H1 (cell line): ENCODE data around the gene MACF1. TPM values are rescaled to one million over a fixed set of nuclear protein-coding genes. Genes with fewer than 3 reads are reported as not detected.

Experiments used
- BRCA1 ChIP-seq: IDR thresholded peaks from 2 replicates; pipeline ENCODE4 v1.6.1; 2012; ENCODE audit warnings: low read depth, low read length, improper control_type of control experiment
- CBX8 ChIP-seq: fragments of 300-800, 300-1000 bp; sonication (generic); IDR thresholded peaks from 2 replicates; pipeline ENCODE4 v1.7.1; 2016; ENCODE audit warnings: low read depth, low read length, borderline replicate concordance
- CEBPB ChIP-seq: IDR thresholded peaks from 2 replicates; pipeline ENCODE4 v1.6.1; 2012; ENCODE audit warnings: low read depth, low read length
- CHD2 ChIP-seq: IDR thresholded peaks from 2 replicates; pipeline ENCODE4 v1.6.1; 2012; ENCODE audit warnings: low read length, improper control_type of control experiment
- CTBP2 ChIP-seq: IDR thresholded peaks from 2 replicates; pipeline ENCODE4 v1.7.0; 2011; ENCODE audit warnings: borderline replicate concordance, mild to moderate bottlenecking, moderate library complexity, mixed read lengths, low read length; ENCODE audit not compliant: insufficient read depth, insufficient read length
- HDAC6 ChIP-seq: IDR thresholded peaks from one replicate; pipeline ENCODE4 v1.7.1; 2012; ENCODE audit warnings: low read depth, mild to moderate bottlenecking, inconsistent platforms, low read length, moderate library complexity
- PHF8 ChIP-seq: fragments of 200-600 bp; sonication (generic); conservative IDR thresholded peaks from 2 replicates; pipeline ENCODE4 v1.7.1; 2012; ENCODE audit warnings: low read depth, mild to moderate bottlenecking, inconsistent platforms, low read length, moderate library complexity
- POU5F1 ChIP-seq: IDR thresholded peaks from 2 replicates; pipeline ENCODE4 v1.6.1; 2011; ENCODE audit warnings: low read depth, mild to moderate bottlenecking, low read length, moderate library complexity
- TCF12 ChIP-seq: IDR thresholded peaks from 2 replicates; pipeline ENCODE4 v1.6.1; 2011; ENCODE audit warnings: low read depth, mild to moderate bottlenecking, low read length
- polyA plus RNA-seq, 7 experiments: library from polyadenylated mRNA; depleted of rRNA in 3 of 7; stranded (reverse) in 5 of 7; unstranded in 2 of 7; fragments of >200 nt in 5 of 7; fragments of 200-250 nt in 2 of 7; gene quantifications; 1 replicate in 5 of 7; 2 replicates in 1 of 7; 4 replicates in 1 of 7; pipeline versions ENCODE4 v1.2.1 to v1.2.3, GENCODE V29; 2011 to 2013; ENCODE audit warnings: missing spikeins in 2 of 7, mixed read lengths in 2 of 7
- total RNA-seq: library from RNA; stranded (reverse); fragmentation: NEBNext Ultra II Directional; extraction: Animal tissue kit (Norgen Biotek cat#: 25700); gene quantifications from 2 replicates; pipeline ENCODE4 v1.2.1, GENCODE V29; 2021
- TF ChIP-seq, protein P1 (sequence below): fragments of 300-600 bp; sonication (generic); IDR thresholded peaks from 2 replicates; pipeline ENCODE4 v1.7.1; 2012; ENCODE audit warnings: low read length, moderate library complexity, mild to moderate bottlenecking, inconsistent platforms; ENCODE audit not compliant: insufficient replicate concordance

Gene MACF1
- total and polyA plus RNA-seq, 2 of the 8 experiments (the other 6 are each of a cell fraction or from before 2014, with no cell fraction given) = 59.8 to 285 TPM

DNA sequence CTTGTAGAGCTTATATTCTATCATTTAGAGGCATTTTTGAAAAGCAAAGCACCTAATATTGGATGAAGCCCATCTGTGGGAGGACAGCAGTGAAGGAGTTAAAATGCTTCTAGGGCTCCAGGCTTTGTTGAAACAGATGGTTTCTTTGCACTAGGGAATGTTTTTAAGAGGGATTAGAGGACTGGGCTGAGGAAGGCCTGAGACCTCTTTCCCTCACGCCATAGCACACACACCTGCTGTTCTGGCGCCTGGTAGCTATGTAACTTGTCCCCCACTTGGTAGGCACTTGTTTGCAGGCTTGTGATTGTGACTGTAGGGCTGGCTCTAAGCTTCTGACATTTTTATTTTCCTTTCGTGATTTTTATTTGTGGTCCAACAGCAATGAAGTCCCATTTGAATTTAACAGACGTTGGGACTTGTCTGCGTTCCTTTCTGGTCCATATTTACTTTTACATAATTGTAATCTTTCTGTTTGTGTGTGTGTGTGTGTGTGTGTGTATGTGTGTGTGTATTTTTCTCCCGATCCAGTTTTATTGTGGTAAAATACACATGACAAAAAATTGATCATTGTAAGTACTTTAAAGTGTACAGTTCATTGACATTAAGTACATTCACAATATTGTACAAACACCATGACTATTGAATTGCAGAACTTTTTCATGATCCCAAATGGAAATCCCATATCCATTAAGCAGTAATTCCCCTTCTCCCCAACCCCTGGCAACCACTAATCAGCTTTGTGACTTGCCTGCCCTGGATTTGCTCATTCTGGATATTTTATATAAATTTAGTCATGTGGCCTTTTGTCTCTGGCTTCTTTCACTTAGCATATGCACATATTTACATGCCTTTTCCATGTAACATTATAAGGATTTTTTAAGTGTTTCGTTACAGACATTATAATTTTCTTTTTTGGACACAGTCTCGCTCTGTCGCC lies 33.5 kb upstream of the MACF1 start (continued):
- no peak for TF ChIP-seq PHF8
- peak; percentile 96 for TF ChIP-seq TCF12
- TF ChIP-seq CEBPB = no peak
- no peak for TF ChIP-seq CHD2
- no peak for TF ChIP-seq CTBP2
- TF ChIP-seq POU5F1 = no peak
- no peak for TF ChIP-seq BRCA1
- no peak for TF ChIP-seq HDAC6
- TF ChIP-seq, protein P1, sequence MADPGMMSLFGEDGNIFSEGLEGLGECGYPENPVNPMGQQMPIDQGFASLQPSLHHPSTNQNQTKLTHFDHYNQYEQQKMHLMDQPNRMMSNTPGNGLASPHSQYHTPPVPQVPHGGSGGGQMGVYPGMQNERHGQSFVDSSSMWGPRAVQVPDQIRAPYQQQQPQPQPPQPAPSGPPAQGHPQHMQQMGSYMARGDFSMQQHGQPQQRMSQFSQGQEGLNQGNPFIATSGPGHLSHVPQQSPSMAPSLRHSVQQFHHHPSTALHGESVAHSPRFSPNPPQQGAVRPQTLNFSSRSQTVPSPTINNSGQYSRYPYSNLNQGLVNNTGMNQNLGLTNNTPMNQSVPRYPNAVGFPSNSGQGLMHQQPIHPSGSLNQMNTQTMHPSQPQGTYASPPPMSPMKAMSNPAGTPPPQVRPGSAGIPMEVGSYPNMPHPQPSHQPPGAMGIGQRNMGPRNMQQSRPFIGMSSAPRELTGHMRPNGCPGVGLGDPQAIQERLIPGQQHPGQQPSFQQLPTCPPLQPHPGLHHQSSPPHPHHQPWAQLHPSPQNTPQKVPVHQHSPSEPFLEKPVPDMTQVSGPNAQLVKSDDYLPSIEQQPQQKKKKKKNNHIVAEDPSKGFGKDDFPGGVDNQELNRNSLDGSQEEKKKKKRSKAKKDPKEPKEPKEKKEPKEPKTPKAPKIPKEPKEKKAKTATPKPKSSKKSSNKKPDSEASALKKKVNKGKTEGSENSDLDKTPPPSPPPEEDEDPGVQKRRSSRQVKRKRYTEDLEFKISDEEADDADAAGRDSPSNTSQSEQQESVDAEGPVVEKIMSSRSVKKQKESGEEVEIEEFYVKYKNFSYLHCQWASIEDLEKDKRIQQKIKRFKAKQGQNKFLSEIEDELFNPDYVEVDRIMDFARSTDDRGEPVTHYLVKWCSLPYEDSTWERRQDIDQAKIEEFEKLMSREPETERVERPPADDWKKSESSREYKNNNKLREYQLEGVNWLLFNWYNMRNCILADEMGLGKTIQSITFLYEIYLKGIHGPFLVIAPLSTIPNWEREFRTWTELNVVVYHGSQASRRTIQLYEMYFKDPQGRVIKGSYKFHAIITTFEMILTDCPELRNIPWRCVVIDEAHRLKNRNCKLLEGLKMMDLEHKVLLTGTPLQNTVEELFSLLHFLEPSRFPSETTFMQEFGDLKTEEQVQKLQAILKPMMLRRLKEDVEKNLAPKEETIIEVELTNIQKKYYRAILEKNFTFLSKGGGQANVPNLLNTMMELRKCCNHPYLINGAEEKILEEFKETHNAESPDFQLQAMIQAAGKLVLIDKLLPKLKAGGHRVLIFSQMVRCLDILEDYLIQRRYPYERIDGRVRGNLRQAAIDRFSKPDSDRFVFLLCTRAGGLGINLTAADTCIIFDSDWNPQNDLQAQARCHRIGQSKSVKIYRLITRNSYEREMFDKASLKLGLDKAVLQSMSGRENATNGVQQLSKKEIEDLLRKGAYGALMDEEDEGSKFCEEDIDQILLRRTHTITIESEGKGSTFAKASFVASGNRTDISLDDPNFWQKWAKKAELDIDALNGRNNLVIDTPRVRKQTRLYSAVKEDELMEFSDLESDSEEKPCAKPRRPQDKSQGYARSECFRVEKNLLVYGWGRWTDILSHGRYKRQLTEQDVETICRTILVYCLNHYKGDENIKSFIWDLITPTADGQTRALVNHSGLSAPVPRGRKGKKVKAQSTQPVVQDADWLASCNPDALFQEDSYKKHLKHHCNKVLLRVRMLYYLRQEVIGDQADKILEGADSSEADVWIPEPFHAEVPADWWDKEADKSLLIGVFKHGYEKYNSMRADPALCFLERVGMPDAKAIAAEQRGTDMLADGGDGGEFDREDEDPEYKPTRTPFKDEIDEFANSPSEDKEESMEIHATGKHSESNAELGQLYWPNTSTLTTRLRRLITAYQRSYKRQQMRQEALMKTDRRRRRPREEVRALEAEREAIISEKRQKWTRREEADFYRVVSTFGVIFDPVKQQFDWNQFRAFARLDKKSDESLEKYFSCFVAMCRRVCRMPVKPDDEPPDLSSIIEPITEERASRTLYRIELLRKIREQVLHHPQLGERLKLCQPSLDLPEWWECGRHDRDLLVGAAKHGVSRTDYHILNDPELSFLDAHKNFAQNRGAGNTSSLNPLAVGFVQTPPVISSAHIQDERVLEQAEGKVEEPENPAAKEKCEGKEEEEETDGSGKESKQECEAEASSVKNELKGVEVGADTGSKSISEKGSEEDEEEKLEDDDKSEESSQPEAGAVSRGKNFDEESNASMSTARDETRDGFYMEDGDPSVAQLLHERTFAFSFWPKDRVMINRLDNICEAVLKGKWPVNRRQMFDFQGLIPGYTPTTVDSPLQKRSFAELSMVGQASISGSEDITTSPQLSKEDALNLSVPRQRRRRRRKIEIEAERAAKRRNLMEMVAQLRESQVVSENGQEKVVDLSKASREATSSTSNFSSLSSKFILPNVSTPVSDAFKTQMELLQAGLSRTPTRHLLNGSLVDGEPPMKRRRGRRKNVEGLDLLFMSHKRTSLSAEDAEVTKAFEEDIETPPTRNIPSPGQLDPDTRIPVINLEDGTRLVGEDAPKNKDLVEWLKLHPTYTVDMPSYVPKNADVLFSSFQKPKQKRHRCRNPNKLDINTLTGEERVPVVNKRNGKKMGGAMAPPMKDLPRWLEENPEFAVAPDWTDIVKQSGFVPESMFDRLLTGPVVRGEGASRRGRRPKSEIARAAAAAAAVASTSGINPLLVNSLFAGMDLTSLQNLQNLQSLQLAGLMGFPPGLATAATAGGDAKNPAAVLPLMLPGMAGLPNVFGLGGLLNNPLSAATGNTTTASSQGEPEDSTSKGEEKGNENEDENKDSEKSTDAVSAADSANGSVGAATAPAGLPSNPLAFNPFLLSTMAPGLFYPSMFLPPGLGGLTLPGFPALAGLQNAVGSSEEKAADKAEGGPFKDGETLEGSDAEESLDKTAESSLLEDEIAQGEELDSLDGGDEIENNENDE = no peak
- TF ChIP-seq CBX8 = no peak
